DMS 273 (cell line): ENCODE results near the gene TSPAN11.
"Not testable (repeated sequence)": the region's sequence is repeated elsewhere in the genome, so short reads cannot be mapped to it uniquely, and the experiment has no call there.

ENCODE experiments used
- DNase-seq: peaks from one replicate; lab custom pipeline; 2025; ENCODE audit not compliant: unreplicated experiment; lab: John Stamatoyannopoulos, UW

TSPAN11 gene

DNA sequence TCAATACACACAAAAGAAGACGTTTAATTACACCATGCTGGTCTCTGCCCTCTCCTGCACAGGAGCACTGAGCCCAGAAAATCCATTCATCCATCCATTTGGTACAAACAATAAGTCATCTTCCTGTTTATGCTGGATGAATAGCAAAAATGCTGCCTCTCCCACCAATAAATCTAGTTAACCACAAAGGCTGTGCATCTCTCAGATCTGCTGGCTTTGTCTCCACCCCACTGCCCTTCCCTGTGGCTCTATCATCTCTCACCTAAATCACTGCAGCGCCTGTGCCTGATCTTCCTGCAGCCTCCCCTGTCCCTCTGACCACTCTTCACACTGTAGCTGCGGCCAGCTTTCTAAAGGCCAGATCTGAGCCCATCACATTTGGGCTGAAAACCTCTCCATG is 74.2 kb downstream of the TSPAN11 start:
- DNase-seq = no peak

DNA sequence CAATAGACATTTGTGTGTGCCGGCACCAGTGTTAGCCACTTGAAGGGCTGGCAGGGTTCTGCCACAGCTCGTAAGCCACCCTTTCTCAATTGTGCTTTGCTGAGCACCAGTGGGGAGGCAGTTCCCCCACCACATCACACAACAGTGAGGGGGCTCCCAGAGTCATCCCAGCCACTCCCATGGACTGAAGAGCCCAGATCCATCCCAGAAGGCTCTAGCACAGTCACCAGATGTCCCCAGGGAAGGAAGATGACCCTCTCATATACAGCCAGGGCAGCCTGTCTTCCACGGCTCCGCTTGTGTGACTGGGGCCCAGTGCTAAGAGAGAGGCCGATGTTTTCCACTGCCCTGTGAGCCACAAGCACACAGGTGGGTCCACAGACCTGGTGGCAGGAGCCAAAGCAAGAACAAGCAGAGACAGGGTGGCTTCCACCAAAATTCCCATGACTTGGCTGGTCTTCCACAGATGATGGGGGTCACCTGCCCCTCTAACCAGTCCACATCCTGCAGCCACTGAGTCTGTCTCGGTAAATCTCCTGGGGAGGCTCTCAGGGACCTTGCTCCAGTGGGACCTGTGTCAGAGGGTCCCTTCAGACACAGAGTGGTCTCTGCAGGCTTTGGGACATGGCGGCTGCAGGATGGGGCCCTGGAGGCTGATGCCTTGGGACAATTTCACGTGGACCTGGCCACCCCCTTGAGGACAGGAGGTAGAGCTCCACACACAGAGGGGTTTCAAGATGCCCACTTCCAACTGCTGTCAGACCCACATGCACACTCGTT is 75.2 kb downstream of the TSPAN11 start:
- DNase-seq = no peak

DNA sequence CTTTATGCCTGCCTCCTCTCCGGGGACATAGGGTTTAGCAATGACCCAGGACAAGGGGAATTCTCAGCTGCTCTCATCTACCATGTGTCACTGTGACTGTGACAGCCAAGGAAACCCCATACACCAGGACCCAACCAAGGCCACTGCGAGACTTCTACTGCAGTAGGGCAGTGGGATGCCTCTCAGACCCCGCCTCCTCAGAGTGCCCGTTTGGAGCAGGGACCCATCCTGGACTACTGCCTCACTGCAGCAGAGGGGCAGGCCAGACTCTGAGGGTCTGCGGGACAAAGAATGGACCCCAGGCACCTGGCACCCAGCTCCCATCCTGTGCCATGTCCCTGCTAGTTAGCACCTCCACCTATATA is 75.8 kb downstream of the TSPAN11 start:
- DNase-seq = no peak

DNA sequence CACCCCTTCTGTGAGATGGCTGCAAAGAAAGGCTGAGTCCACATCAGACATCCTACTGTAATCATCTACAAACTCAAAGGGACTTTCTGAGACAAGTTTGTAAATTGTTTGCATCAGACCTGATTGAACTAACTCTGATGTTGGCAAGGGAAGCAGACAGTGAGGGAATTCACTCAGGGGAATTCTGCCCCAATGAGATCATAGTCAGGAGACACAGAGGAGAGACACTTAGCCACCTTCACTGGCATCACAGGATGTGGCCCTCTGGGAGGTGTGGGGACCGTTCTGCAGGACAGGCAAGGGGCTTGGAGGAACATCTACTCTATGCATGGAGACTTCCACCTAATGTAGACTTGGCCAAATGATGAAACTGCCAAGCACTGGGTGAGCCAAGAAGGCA is 76.5 kb downstream of the TSPAN11 start:
- DNase-seq = peak; percentile 10

DNA sequence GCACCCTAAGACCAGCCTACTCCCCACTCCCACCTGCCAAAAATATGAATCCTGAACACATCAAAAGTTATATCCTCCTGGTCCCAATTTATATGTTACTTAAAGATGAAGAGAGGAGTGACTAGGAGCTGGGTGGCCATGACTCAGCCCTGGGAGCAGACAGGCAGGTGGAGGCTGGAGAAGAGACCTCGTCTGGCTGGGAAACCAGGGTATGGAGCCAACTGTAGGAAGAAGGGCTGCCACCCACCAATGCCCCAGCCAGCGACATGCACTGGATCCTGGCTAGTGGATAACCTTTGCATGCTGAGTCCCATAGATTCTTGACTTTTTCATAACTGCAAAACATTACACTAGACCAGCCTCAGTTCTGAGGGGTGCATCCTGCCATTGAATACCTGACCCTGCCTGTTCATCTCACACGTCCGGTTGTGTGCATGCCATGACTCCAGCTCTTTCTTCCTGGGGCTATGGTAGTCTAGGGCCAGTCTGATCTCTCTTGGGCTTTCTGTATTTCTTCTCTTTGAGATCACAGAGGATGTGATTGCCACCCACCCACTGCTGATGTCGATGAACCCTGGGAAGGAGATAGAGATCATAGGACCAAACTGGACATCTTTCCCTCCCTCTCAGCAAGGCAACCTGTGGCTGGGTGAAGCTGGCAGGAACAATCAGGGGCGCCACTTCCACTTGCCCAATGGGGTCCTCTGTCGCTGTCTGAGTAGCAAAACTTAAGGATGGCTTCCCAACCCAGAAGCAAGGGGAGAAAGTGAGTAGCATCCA is 77.5 kb downstream of the TSPAN11 start:
- no peak for DNase-seq

DNA sequence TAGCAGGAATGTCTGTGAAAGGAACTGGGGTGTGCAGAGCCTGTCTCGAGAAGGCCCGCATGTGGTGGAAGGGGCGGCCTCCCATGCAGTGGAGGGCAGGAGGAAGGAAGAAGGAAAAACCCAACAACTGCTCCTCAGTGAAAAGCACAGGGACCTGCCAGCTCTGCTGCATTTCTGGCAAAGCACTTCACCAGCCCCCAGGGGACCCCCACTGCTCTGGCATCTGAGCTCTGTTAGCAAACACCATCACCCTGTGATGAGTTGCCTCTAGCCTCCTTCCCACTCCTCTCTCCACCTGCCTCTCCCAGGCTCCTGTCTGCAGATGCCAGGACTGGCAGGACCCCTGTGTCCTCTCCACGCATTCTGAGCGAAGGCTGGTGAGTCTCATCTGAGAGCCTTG is 78.1 kb downstream of the TSPAN11 start:
- DNase-seq = peak; percentile 39

DNA sequence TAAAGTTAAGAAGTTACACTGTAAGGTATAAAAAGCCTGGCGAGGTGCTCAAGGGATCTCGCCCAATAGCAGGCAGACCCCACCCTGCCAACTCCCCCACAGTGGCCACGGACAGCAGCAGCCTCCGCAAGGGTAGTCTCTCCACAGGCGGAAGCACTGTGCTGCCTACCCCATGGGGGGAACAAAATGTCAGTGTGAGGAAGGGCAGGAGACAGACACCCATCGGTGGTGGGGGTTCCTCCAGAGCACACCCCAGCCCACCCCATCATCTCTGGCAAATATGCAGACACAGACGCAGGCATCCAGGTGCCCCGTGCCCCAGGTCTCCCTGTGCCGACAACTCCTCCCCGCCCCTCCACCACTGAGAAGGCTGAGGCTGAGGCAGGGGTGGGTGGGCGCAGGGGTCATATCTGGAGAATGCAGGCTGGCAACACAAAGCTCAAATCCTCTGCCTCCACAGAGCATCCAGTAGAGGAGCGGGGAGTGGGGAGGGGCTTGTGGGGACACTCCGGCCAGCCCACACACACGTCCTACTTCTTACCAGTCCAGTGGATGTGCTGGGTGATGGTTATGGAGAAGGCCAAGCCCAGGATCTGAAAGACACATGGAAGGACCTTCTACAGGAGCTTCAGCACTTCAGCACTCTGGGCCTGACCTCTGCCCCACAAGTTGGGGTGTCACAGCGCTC is 78.9 kb downstream of the TSPAN11 start:
- DNase-seq = no peak

DNA sequence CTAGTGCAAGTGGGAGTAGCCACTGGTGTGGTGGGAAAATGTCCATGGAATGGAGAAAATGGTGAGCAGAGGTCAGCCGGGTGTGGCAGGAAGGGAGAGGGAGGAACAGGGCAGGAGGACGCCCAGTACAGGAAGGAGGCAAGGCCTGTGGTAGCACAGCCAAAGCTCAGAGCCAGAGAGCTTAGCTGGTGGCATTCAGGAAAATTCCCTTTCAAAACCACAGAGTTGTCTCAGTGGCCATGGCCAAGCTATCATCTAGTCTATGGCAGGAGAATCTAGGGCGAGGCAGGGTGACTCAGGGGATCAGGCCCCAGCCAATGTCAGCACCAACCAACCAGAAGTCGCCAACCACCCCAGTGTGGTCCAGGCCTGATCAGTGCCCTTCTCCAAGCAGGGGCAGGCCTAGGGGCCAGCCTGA is 79.4 kb downstream of the TSPAN11 start:
- no peak for DNase-seq

DNA sequence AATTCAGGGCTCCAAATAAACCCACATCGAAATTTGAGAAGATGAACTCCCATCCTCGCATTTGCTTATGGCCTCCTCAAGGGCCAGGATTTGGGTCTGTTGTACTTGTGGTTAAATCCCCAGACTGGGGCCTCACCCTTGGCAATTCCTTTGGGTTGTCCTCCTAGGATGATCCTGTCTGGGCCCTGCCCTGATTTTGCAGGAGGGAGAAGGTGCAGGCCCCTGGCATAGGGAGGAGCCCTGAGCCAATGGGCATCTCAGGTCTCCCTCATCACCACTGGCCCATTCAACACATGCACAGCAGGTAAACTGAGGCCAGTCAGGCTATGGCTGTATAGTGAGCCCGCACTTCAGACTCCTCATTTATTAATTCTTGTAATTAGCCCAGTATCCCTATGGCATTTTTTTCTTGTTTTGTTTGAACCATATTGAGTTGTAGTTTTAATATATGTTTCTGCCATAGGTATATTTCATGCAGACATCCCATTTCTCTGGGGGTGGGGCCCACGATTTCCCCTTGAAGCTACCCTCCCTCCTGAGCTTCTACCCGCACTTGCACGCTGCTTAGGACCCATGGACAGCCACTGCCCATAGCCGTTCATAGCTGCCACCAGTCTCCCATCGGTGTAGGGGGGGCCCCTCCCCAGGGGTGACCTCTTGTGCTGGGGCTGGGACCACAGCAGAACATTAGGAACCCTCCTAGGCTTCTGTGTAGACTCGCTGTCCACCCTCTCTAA is 80.0 kb downstream of the TSPAN11 start:
- DNase-seq = peak; percentile 9

DNA sequence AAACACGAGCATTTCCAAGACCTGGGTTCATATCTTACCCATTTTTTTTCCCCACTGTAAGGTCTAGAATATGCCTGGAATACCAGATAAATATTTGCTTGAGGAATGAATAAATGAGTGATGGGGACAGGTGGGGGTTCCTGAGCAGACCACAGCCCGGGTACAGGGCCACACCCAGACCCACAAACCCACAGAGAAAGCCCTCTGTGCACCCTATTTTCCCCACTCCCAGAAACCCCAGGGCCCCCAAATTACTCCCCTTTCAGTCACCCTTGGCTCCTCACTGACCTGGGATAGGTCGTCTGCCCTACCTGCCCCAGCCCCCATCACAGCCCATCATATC is 80.6 kb downstream of the TSPAN11 start:
- no peak for DNase-seq

DNA sequence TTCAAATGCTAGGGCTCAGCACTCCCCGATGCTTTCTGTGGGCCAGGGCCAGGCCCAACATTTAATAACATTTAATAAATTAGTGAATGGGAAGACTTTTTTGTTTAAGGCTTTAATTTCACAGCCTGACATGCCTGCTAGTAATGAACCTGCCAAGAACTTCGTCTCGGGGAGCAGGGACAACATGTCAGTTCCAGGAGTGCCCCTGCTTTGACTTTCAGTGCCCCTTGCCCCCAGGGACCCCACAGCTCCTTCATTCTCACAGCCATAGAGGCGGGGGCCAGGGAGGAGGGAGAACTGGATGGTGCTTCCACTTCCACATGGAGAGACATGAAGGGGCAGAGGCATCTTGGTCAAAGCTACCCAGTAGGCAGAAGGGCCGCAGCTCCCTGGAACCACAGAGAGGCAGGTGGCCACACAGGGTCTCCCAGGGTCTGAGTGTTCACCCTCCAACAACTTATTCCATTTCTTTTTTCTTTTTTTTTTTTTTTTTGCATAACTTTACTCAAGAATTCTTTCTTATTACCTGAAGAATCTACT is 81.2 kb downstream of the TSPAN11 start:
- peak; percentile 9 for DNase-seq

DNA sequence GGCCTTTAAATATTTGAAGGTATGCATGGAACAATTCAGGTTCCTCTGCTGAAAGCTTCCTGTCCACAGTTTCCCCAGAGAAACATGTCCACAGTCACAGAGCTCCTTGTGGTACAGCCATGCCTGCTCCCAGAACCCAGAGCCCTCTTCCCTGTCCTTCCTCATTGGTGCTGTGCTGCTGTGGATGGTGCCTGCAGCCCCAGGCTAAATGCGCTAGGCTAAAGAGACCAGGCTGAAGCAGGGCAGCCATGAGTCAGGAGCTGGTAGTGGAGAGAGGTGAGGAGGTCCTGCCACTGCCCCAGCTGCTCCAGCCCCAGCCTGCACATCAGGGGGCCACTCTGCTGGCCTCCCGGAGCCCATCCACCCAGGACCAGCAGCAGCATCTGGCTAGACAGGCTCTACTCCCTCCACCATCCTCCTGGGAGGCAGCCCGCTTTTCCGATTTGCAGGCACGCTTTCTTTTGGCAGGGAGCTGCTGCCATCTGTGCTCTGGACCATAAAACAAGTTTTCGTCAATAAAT is 81.8 kb downstream of the TSPAN11 start:
- DNase-seq = peak; percentile 95

DNA sequence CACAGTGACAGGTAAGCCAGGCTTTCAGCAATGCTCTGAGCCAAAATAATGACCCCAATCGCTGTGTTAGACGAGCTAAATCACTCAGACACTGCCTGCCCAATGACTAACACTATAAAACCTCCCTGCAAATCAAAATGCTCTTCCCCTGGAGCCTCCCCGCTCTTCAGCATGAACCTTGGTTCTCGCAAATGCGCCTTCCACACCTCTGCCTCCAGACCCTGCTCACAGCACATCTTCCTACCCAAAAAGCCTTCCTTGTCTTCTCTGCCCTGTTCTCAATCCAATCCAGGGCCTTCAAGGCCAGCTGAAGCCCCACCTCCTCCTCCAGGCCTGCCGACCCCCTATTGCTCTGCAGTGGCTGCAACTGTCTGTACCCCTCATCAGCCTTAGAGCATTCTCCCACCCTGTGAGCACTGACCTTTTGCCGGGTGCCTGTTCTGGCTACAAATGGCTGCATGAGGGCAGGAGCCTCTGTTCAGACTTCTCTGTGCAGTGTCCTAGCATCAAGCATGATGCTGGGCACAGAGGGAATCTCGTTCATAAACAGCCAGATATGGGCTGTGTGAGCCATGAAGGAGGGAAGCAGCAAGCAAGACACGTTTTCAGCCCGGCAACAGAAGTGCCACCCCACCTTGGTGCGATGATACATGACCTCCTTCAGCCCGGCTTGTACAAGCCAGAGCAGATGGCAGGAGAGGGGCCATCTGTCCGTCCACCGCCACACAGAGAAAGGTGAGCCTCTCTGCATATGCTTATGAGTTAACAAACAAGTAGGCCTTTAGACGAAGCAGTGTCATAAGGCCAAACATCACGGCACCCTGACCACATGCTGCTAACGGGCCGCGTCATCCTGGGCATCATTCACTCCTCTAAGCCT is 82.7 kb downstream of the TSPAN11 start:
- DNase-seq = peak; percentile 94

DNA sequence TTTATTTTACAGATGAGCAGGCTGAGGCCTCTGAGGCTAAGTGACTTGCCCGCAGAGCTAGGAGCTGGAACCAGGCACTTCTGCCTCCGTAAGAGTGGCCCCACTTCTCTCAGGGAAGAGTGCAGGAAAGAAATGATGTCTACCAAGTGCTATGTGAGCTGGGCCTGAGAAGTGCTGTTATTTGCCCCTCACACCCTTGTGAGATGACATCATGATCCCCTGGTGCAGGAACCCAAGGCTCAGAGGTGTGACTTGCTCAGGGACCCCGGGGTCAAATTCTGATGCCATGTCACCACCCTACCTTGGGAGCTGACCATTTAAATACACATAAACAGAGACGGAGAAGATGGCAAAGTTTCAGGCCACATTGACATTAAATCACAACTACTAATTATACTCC is 83.4 kb downstream of the TSPAN11 start:
- no peak for DNase-seq

DNA sequence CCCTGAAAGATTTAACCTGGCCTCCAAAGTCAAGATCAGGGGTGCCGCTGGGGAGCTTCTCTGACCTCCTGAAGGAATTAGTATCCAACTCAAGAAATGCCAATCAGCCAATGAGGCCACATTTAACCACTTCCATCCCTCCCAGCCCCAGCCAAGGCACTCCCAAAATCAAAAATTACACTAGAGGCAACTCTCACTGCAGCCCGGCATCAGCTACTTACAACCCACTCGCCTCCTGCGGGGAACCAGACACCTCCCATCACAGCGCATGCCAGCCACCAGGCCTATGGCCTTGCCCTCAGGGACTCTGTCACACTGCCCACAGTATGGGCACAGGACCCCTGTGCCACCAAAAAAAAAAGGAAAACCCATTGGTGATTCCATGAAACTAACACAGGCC is 84.8 kb downstream of the TSPAN11 start:
- no peak for DNase-seq

DNA sequence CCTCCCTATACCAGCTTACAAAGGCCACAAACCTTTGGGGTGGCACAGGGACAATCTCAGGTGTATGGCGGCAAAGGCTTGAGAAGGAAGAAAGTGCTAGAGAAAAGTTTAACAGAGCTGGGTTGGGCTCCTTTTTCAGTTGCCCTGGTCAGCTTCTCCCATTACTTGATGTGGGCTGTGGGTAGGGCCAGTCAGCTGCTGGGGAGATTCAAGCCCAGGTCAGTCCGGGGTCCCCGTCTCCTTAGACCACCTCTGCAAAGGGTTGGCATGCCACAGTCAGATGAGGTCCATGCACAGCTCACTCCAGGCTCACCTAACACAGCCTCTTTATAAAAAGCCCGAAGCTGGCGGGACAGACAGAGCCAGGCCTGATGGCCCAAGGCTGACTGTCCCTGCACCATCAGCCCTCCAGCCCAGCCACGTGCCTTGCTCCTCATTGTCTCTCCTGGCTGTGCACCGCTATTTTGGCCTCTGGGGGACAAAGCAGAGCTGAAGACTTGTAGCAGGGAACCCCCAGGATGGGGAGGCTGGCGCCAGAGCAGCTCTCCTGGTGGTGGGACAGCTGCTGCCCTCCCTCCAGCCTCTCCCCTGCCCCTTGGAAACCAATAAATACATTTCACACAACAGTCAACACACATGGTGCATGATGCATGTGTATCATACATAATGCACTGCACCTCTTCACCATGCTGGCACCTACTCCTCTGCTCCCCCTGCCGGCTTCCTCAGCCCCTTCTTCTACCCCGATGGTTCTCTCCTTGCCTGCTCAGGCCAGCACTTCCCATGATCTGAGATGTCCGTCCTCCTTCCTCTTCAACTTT is 85.4 kb downstream of the TSPAN11 start:
- peak; percentile 71 for DNase-seq

DNA sequence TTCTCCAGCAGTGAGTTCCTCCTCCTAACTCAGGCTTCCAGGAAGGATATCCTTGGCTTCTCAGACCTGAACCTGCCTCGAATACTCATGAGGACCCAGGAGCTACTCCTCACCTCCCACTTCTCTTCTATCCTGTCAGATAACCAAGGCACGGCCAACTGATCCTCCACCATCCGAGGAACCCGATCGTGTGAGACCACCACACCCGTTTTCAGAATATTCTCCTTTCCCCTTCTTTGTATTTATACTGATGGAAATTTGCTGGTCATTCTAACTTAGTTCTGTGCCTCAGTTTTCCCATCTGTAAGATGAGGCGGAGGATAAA is 86.0 kb downstream of the TSPAN11 start:
- DNase-seq = not testable (repeated sequence)

DNA sequence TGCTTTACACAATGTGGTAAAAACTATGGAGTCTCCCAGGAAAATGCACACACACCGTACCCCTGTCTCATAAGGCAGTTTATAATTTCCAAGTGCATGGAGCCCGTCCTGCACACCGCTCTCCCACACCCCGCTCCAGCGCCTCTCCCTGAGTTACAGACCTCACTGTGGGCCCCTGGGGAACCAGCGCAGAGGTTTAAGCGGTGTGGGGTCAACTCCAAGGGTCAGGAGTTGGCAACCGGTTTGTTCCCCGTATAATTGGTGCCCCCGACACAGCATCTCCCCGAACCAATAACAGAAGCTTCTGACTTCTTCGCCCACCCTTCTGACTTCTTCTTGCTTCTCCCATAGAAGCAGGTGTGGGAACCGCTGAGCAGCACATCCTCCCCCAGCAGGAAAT is 88.7 kb downstream of the TSPAN11 start:
- DNase-seq = no peak

DNA sequence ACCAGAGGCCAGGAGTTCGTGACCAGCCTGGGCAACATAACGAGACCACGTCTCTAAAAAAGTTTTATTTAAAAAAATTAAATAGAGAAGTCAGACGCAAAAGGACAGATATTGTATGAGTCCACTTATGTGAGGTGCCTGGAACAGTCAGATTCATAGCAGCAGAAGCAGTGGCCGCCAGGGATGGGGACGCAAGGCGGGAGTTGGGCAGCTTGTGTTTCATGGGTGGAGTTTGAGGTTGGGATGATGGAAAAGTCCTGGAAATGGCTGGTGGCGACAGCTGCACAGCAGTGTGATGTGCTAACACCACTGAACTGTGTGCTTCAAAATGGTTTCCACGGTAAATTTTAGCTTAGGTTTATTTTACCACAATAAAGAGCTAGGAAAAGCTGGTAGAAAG is 89.5 kb downstream of the TSPAN11 start:
- no peak for DNase-seq
